ENCODE data around the gene DRICH1. TPM values are rescaled to one million over a fixed set of nuclear protein-coding genes. Genes with fewer than 3 reads are reported as not detected.
"Not testable (repeated sequence)": the region's sequence is repeated elsewhere in the genome, so short reads cannot be mapped to it uniquely, and the experiment has no call there.

Gene DRICH1
- total RNA-seq, 1 experiment from 2014 or later = 4.8 TPM

DNA sequence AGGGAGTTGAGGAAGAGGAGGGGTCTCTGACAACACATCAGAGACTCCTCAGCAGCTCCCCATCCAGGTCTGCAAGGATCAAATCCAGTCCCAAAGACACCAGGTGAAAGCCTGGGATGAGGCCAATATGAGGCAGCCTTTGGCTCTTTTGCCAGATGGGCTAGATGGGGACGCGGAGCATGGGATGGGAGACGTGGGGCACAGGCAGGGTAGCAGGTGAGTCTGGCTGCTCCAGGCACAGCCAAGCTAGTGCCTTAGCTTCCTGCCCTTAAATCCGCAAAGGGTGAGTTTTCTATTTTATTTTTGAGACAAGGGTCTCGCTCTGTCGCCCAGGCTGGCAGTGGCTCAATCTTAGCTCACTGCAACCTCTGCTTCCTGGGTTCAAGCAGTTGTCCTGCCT, 19.6 kb upstream of the DRICH1 start:
- no peaks in the 10 kb centered on the region for H3K4me1 Mint-ChIP-seq (ENCODE audit: low read depth, unreplicated experiment)
- Histone ChIP-seq H3K27me3 (replicated peaks; ENCODE audit: control insufficient read depth, insufficient read depth, low read length) (no peaks in the 10 kb centered on the region), H3K4me1 (no peaks in the 10 kb centered on the region), H3K9me3 (no peaks in the 10 kb centered on the region), H3K36me3 (ENCODE audit: control insufficient read depth, insufficient read depth, low read length) (no peaks in the 10 kb centered on the region), H3K4me3 (ENCODE audit: low read depth, low read length) (no peak overlapping the region)
- CTCF ChIA-PET = no interaction called here
- no peak for DNase-seq
- peaks cover 16% of the 10 kb centered on the region for H3K36me3 Mint-ChIP-seq (ENCODE audit: insufficient read depth, unreplicated experiment)
- TF ChIP-seq, protein P1, sequence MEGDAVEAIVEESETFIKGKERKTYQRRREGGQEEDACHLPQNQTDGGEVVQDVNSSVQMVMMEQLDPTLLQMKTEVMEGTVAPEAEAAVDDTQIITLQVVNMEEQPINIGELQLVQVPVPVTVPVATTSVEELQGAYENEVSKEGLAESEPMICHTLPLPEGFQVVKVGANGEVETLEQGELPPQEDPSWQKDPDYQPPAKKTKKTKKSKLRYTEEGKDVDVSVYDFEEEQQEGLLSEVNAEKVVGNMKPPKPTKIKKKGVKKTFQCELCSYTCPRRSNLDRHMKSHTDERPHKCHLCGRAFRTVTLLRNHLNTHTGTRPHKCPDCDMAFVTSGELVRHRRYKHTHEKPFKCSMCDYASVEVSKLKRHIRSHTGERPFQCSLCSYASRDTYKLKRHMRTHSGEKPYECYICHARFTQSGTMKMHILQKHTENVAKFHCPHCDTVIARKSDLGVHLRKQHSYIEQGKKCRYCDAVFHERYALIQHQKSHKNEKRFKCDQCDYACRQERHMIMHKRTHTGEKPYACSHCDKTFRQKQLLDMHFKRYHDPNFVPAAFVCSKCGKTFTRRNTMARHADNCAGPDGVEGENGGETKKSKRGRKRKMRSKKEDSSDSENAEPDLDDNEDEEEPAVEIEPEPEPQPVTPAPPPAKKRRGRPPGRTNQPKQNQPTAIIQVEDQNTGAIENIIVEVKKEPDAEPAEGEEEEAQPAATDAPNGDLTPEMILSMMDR (IDR thresholded peaks at IDR 0.05; ENCODE audit: insufficient read depth in 1 of 2, low read depth in 1 of 2, low read length in 1 of 2, severe bottlenecking in 1 of 2, unreplicated experiment in 1 of 2) = no peak
- H3K27me3 Mint-ChIP-seq (ENCODE audit: insufficient read depth, unreplicated experiment) = no peaks in the 10 kb centered on the region
- H3K27ac Mint-ChIP-seq (ENCODE audit: unreplicated experiment) = no peak overlapping the region
- no peak overlapping the region for H3K4me3 Mint-ChIP-seq (ENCODE audit: unreplicated experiment)
- POLR2A ChIA-PET = no interaction called here
- no TSS peak for BruUV-seq (replicated peaks)
- intact Hi-C loops (cut with micrococcal nuclease; ENCODE audit: unreplicated experiment) = no loop called here
- H3K9me3 Mint-ChIP-seq (ENCODE audit: unreplicated experiment) = no peaks in the 10 kb centered on the region

DNA sequence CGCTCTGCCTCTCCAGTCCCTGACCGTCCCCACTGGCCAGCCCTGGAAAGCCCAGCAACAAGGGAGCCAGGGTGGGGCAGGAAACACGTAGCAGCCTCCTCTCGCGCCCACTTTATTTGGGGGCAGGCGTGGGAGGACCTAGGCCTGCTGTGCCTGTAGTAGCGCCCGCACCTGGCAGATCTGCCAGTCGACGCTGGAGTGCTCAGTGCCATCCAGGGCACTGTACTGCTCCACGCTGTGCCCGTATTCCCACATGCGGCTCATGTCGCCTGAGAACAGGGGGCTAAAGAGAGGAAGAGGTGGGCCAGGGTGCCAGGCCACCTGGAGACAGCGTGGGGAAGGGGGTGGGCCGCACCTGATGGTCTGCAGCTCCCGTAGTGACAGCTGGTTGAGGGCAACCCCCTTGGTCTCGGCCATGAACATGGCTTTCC, 17.0 kb upstream of the DRICH1 start:
- H3K27ac Mint-ChIP-seq (ENCODE audit: unreplicated experiment) = no peak overlapping the region
- CTCF ChIA-PET = no interaction called here
- H3K27me3 ChIP-seq (replicated peaks; ENCODE audit: control insufficient read depth, insufficient read depth, low read length) = no peaks in the 10 kb centered on the region

GRCh38 chr22:23646526-23646925, 14.4 kb upstream of the DRICH1 start:
- BruUV-seq (replicated peaks); H3K9me3 Mint-ChIP-seq (ENCODE audit: unreplicated experiment); H3K27me3 ChIP-seq (replicated peaks; ENCODE audit: control insufficient read depth, insufficient read depth, low read length); H3K9me3 ChIP-seq; DNase-seq; H3K36me3 ChIP-seq (ENCODE audit: control insufficient read depth, insufficient read depth, low read length); H3K4me1 ChIP-seq; H3K4me3 Mint-ChIP-seq (ENCODE audit: unreplicated experiment); CTCF ChIA-PET; H3K27me3 Mint-ChIP-seq (ENCODE audit: insufficient read depth, unreplicated experiment); intact Hi-C loops (cut with micrococcal nuclease; ENCODE audit: unreplicated experiment); H3K36me3 Mint-ChIP-seq (ENCODE audit: insufficient read depth, unreplicated experiment); H3K4me3 ChIP-seq (ENCODE audit: low read depth, low read length); H3K27ac Mint-ChIP-seq (ENCODE audit: unreplicated experiment); POLR2A ChIA-PET; H3K4me1 Mint-ChIP-seq (ENCODE audit: low read depth, unreplicated experiment): not testable (repeated sequence)

More for the DNA sequence above, 17.0 kb upstream of the DRICH1 start:
- POLR2A ChIA-PET = no interaction called here
- H3K4me3 Mint-ChIP-seq (ENCODE audit: unreplicated experiment) = no peak overlapping the region
- H3K27me3 Mint-ChIP-seq (ENCODE audit: insufficient read depth, unreplicated experiment) = no peaks in the 10 kb centered on the region
- H3K4me1 Mint-ChIP-seq (ENCODE audit: low read depth, unreplicated experiment) = no peaks in the 10 kb centered on the region
- TF ChIP-seq, protein P1 (IDR thresholded peaks at IDR 0.05; ENCODE audit: insufficient read depth in 1 of 2, low read depth in 1 of 2, low read length in 1 of 2, severe bottlenecking in 1 of 2, unreplicated experiment in 1 of 2) = no peak
- no peak for DNase-seq
- BruUV-seq (replicated peaks) = no TSS peak
- H3K4me3 ChIP-seq (ENCODE audit: low read depth, low read length) = no peak overlapping the region
- no peaks in the 10 kb centered on the region for H3K9me3 Mint-ChIP-seq (ENCODE audit: unreplicated experiment)
- H3K36me3 Mint-ChIP-seq (ENCODE audit: insufficient read depth, unreplicated experiment) = peaks cover 9% of the 10 kb centered on the region
- H3K9me3 ChIP-seq = no peaks in the 10 kb centered on the region
- no peaks in the 10 kb centered on the region for H3K36me3 ChIP-seq (ENCODE audit: control insufficient read depth, insufficient read depth, low read length)
- intact Hi-C loops (cut with micrococcal nuclease; ENCODE audit: unreplicated experiment) = no loop called here
- no peaks in the 10 kb centered on the region for H3K4me1 ChIP-seq

DNA sequence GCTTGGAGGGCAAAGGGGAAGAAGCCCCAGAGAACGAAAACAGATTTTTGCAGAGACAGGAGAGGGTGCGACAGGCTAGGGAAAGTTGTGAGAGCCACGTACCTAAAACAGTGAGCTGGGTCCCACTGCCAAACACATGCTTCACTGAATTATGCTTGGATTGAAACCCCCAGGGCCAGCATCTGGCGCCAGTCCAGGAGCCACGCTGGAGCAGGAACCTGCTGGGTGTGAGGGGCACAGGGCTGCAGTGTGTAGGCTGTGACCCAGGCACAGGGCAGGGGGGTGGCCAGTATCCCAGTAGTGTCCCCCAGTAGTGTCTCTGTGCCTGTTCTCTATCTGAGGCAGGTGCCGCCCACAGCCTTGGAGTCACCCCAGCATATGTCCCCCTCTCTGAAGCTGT, 8.1 kb upstream of the DRICH1 start:
- H3K4me1 Mint-ChIP-seq (ENCODE audit: low read depth, unreplicated experiment); H3K4me3 ChIP-seq (ENCODE audit: low read depth, low read length); H3K27ac Mint-ChIP-seq (ENCODE audit: unreplicated experiment); H3K36me3 ChIP-seq (ENCODE audit: control insufficient read depth, insufficient read depth, low read length); H3K9me3 Mint-ChIP-seq (ENCODE audit: unreplicated experiment); DNase-seq; BruUV-seq (replicated peaks); H3K27me3 ChIP-seq (replicated peaks; ENCODE audit: control insufficient read depth, insufficient read depth, low read length); H3K4me1 ChIP-seq; POLR2A ChIA-PET; H3K9me3 ChIP-seq; H3K27me3 Mint-ChIP-seq (ENCODE audit: insufficient read depth, unreplicated experiment); H3K36me3 Mint-ChIP-seq (ENCODE audit: insufficient read depth, unreplicated experiment); CTCF ChIA-PET; H3K4me3 Mint-ChIP-seq (ENCODE audit: unreplicated experiment); intact Hi-C loops (cut with micrococcal nuclease; ENCODE audit: unreplicated experiment): not testable (repeated sequence)
